ENCODE data around the gene ERN1. TPM values are rescaled to one million over a fixed set of nuclear protein-coding genes. Genes with fewer than 3 reads are reported as not detected.

Gene ERN1
- polyA plus RNA-seq, 3 donors from 2014 or later, result 30.7 to 52.9 (median 31.3) TPM

GRCh38 chr17:64087252-64088005 lies 42.5 kb downstream of the ERN1 start:
- Mint-ChIP-seq H3K4me3 (no peak overlapping the region), H3K27me3 (ENCODE audit: low read depth in 3 of 3) (peaks cover 0 to 1% (median 0%) of the 10 kb centered on the region in 3 donors), H3K9me3 (no peaks in the 10 kb centered on the region), H3K36me3 (peaks cover 0 to 14% (median 0%) of the 10 kb centered on the region in 3 donors), H3K4me1 (peaks cover 24 to 51% of the 10 kb centered on the region in 2 donors), H3K27ac (peak overlapping the region in 2 of 6 donors; percentile 11 to 62)
- no peak for DNase-seq

GRCh38 chr17:64085650-64086005 lies 44.3 kb downstream of the ERN1 start:
- no peak for DNase-seq
- Mint-ChIP-seq H3K4me3 (no peak overlapping the region), H3K27me3 (ENCODE audit: low read depth in 3 of 3) (peaks cover 0 to 1% (median 0%) of the 10 kb centered on the region in 3 donors), H3K36me3 (peaks cover 0 to 8% (median 0%) of the 10 kb centered on the region in 3 donors), H3K9me3 (no peaks in the 10 kb centered on the region), H3K4me1 (peaks cover 12 to 33% of the 10 kb centered on the region in 2 donors), H3K27ac (no peak overlapping the region)

GRCh38 chr17:64084940-64085649 lies 44.8 kb downstream of the ERN1 start:
- peaks cover 0 to 8% (median 0%) of the 10 kb centered on the region in 3 donors for H3K36me3 Mint-ChIP-seq
- no peak for DNase-seq
- H3K9me3 Mint-ChIP-seq, result no peaks in the 10 kb centered on the region
- peaks cover 11 to 28% of the 10 kb centered on the region in 2 donors for H3K4me1 Mint-ChIP-seq
- peaks cover 0 to 1% (median 0%) of the 10 kb centered on the region in 3 donors for H3K27me3 Mint-ChIP-seq (ENCODE audit: low read depth in 3 of 3)
- H3K27ac Mint-ChIP-seq, result no peak overlapping the region
- no peak overlapping the region for H3K4me3 Mint-ChIP-seq

- peaks cover 2 to 13% (median 4%) of the 10 kb centered on the region in 3 donors for H3K36me3 Mint-ChIP-seq
- no peak overlapping the region for H3K4me3 Mint-ChIP-seq
- no peak overlapping the region for H3K27ac Mint-ChIP-seq
- H3K27me3 Mint-ChIP-seq (ENCODE audit: low read depth in 3 of 3), result no peaks in the 10 kb centered on the region
- DNase-seq, result no peak
- H3K9me3 Mint-ChIP-seq, result no peaks in the 10 kb centered on the region
- peaks cover 11 to 21% of the 10 kb centered on the region in 2 donors for H3K4me1 Mint-ChIP-seq
Measured at GRCh38 chr17:64084086-64084939, 45.6 kb downstream of the ERN1 start.

GRCh38 chr17:64083563-64084085 lies 46.3 kb downstream of the ERN1 start:
- no peaks in the 10 kb centered on the region for H3K27me3 Mint-ChIP-seq (ENCODE audit: low read depth in 3 of 3)
- no peak for DNase-seq
- H3K4me3 Mint-ChIP-seq, result no peak overlapping the region
- H3K36me3 Mint-ChIP-seq, result peaks cover 6 to 19% (median 8%) of the 10 kb centered on the region in 3 donors
- H3K4me1 Mint-ChIP-seq, result peaks cover 10 to 19% of the 10 kb centered on the region in 2 donors
- no peak overlapping the region for H3K27ac Mint-ChIP-seq
- H3K9me3 Mint-ChIP-seq, result no peaks in the 10 kb centered on the region

GRCh38 chr17:64083093-64083492 lies 46.9 kb downstream of the ERN1 start:
- Mint-ChIP-seq H3K27ac (no peak overlapping the region), H3K4me1 (peaks cover 9 to 13% of the 10 kb centered on the region in 2 donors), H3K27me3 (ENCODE audit: low read depth in 3 of 3) (no peaks in the 10 kb centered on the region), H3K36me3 (peaks cover 9 to 17% (median 11%) of the 10 kb centered on the region in 3 donors), H3K9me3 (no peaks in the 10 kb centered on the region), H3K4me3 (peak overlapping the region in 2 of 5 donors; percentile 64 to 80)
- no peak for DNase-seq

- DNase-seq, result peak; percentile 58 to 65 (median 61)
- Mint-ChIP-seq H3K9me3 (no peaks in the 10 kb centered on the region), H3K27me3 (ENCODE audit: low read depth in 3 of 3) (no peaks in the 10 kb centered on the region), H3K4me3 (peak overlapping the region in 4 of 5 donors; percentile 64 to 80 (median 66)), H3K27ac (no peak overlapping the region), H3K36me3 (peaks cover 13 to 21% (median 14%) of the 10 kb centered on the region in 3 donors), H3K4me1 (peaks cover 6% of the 10 kb centered on the region in 2 donors)
Measured at GRCh38 chr17:64081802-64082799, 47.8 kb downstream of the ERN1 start.

- peaks cover 9 to 19% of the 10 kb centered on the region in 2 donors for H3K4me1 Mint-ChIP-seq
- no peaks in the 10 kb centered on the region for H3K9me3 Mint-ChIP-seq
- H3K36me3 Mint-ChIP-seq, result peaks cover 18 to 32% (median 20%) of the 10 kb centered on the region in 3 donors
- H3K27ac Mint-ChIP-seq, result peak overlapping the region in 4 of 6 donors; percentile 37 to 78 (median 60)
- peak overlapping the region in 2 of 5 donors; percentile 1 to 15 for H3K4me3 Mint-ChIP-seq
- no peaks in the 10 kb centered on the region for H3K27me3 Mint-ChIP-seq (ENCODE audit: low read depth in 3 of 3)
- DNase-seq, result no peak
Measured at GRCh38 chr17:64080174-64080618, 49.7 kb downstream of the ERN1 start.

GRCh38 chr17:64077379-64077778 lies 52.6 kb downstream of the ERN1 start:
- no peak for DNase-seq
- Mint-ChIP-seq H3K4me3 (no peak overlapping the region), H3K27ac (peak overlapping the region in 1 of 6 donors; percentile 45), H3K27me3 (ENCODE audit: low read depth in 3 of 3) (peaks cover 0 to 2% (median 0%) of the 10 kb centered on the region in 3 donors), H3K36me3 (peaks cover 29 to 48% (median 34%) of the 10 kb centered on the region in 3 donors), H3K4me1 (peaks cover 15 to 29% of the 10 kb centered on the region in 2 donors), H3K9me3 (no peaks in the 10 kb centered on the region)

DNA sequence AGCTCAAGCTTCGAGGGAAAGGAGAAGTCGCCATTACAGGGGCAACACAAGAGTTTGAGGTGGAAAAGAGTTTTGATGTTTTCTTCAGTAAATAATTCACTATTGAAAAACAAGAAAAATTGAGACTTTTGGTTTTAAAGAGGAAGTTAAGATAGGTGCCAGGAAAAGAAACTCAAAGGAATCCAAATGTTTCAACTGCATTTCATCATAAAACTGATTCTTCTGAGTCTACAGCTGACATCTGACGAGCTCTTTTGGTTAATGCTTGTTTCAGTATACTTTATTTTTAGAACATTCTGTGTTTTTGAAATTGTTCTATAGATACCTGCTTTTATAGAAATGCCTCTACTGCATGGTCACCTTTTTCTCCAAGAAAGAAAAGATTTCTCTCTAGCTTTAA lies 54.0 kb downstream of the ERN1 start:
- H3K4me1 Mint-ChIP-seq, result peaks cover 15 to 29% of the 10 kb centered on the region in 2 donors
- peak overlapping the region in 3 of 6 donors; percentile 57 to 81 (median 68) for H3K27ac Mint-ChIP-seq
- H3K4me3 Mint-ChIP-seq, result no peak overlapping the region
- DNase-seq, result no peak
- no peaks in the 10 kb centered on the region for H3K9me3 Mint-ChIP-seq
- peaks cover 33 to 58% (median 43%) of the 10 kb centered on the region in 3 donors for H3K36me3 Mint-ChIP-seq
- H3K27me3 Mint-ChIP-seq (ENCODE audit: low read depth in 3 of 3), result peaks cover 0 to 2% (median 0%) of the 10 kb centered on the region in 3 donors

GRCh38 chr17:64074704-64075426 lies 55.1 kb downstream of the ERN1 start:
- peak overlapping the region in 4 of 6 donors; percentile 68 to 88 (median 82) for H3K27ac Mint-ChIP-seq
- peaks cover 11 to 29% of the 10 kb centered on the region in 2 donors for H3K4me1 Mint-ChIP-seq
- no peak for DNase-seq
- peak overlapping the region in 1 of 5 donors; percentile 33 for H3K4me3 Mint-ChIP-seq
- H3K36me3 Mint-ChIP-seq, result peaks cover 43 to 69% (median 53%) of the 10 kb centered on the region in 3 donors
- peaks cover 0 to 3% (median under 1%) of the 10 kb centered on the region in 6 donors for H3K9me3 Mint-ChIP-seq
- H3K27me3 Mint-ChIP-seq (ENCODE audit: low read depth in 3 of 3), result peaks cover 0 to 2% (median 0%) of the 10 kb centered on the region in 3 donors
